HG03432 (cell line): Measurements from ENCODE around the gene PLP1.
A peak's percentile ranks its signal among the peaks of the same experiment; 100 is the strongest.
"Not testable (repeated sequence)": the region's sequence is repeated elsewhere in the genome, so short reads cannot be mapped to it uniquely, and the experiment has no call there.

Source experiments
- ATAC-seq: cut with Tn5 transposase; IDR thresholded peaks from one replicate; pipeline ENCODE4 v1.9.1; 2021; ENCODE audit warnings: mild to moderate bottlenecking, moderate library complexity; ENCODE audit not compliant: unreplicated experiment

The PLP1 gene

DNA sequence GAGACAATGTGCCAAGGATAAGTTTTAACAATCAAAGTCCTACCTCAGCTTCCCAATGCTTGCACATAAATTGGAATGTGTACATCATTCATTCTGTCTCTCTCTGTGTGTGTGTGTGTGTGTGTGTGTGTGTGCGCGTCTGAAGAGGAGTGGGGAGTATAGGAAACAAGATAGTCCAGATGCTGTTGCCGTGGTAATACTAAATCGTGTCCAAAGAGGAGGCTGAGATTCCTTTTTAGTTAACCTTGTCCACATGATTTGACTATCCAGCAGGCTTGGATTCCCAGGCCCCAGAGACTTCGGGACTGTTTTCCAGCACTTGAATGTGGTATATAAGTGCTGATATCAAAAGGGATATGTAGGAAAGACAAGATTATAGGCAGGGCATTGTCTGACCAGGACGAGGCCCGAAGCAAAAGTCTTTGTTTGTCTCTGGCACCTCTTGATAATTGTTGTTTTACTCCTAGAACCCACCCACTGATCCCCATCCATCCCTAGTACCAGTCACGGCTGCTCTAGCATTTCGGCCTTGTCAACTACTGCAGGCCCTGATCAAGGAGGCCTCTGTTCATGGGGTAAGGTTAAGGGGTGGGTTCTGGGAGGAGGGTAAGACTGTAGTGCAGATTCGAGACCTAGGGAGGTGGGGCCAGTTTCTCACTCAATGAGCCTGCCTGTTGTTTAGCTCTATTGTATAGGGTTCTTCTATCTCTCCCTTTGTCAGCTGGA lies 3.9 kb downstream of the PLP1 start:
- no peak for ATAC-seq

DNA sequence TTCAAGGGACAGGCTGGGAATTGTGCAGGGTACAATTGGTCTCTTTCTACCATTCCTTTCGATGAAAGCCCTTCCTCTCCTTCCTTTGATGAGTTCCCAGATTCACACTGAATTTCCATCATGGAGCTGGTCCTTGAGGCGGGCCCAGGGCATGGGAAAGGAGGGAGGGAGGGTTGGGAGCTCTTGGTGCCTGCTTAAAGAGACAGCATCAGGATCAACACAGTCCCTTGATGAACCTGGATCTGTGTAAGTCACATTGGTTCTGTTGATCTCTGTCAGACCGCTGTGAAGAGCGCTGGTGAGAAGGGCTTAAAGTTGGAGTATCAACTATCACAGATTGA lies 4.4 kb downstream of the PLP1 start:
- ATAC-seq, result no peak

DNA sequence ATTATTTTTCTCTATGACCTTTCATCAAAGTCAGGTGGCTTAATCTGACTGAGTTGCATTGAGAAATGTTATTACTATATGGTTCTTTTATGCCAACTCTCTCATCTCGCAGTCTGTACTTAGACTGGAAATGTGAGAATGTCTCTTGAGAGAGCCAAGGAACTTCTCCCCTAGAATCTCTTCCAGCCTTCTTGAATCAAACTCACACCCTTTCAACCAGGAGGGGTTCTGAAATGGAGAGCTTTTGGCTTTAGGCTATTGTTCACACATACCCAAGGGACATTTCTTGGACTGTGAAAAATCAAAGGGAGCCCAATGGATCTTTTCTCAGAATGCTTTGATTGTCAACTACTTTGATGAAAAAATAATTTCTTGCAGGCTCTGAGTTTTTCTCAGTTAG lies 5.1 kb downstream of the PLP1 start:
- ATAC-seq, result no peak

DNA sequence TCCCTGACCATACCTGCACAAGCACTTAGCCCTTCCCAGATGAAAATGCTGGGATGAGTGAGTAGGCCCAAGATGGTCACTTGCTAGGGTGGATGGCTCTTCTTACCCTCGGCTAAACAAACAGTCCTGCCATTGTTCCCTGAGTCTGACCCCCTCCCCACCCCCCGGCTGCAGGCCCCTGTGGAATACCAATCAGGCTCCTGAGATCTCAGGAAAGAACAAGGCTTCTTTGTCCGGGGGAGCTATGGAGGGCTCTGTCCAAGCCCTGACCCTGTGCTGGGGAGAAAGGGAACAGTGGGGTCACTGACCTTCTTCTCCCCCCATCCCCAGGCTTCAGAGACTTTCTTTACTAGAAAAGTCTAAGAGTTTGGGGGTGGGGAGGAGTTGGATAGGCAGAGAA lies 6.0 kb downstream of the PLP1 start:
- ATAC-seq, result no peak

DNA sequence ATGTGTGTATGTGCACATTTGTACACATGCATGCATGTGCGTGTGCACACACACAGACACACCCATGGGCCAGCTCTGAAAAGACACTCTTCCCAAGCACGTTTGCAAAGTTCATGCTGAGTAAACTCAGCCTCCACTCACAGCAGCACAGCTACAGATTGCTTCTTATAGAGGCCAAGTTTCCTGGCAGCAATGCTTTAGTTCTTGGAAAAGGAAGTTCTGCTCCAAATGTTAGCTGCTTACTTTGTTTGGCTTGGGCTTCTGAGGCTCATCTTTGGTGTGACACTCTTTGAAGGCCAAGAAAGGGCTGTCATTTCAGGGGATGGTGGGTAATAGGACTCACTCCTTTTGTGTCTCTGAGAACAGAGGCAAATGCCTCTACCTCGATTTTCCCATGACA lies 6.6 kb downstream of the PLP1 start:
- no peak for ATAC-seq

DNA sequence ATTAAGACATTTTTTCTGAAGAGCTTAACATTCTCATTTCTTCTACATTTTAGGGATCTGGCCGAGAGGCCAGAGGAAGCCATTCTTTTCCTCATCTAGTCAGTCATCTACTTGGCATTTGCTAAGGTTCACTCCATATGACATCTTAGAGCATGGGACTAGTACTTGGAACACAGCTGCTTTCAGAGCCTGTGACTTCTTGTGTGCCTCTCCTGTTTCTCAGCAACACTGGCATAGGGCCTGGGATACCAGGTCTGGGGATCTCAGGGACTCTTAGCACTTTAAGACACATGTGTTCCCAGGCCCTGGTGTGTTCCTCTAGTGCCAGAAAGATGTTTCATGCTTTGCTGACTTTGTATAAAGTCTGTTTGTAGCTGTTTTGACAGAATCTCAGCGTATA lies 7.3 kb downstream of the PLP1 start:
- no peak for ATAC-seq

DNA sequence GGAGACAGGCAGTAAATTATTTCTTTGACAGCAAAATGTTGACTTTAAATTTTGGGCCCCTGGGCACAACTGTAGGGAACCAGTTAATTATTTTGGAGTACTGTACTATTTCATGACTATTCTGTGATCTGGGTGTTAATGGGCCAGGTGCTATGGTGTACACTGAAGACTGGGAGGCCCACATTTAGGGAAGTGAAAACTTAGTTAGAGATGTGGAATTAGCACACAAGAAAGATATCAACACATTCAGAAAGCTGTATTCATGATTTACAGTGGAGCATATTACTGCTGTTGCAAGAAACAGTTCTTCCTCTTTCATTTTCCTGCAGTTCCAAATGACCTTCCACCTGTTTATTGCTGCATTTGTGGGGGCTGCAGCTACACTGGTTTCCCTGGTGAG lies 12.4 kb downstream of the PLP1 start:
- ATAC-seq, result peak; percentile 80

DNA sequence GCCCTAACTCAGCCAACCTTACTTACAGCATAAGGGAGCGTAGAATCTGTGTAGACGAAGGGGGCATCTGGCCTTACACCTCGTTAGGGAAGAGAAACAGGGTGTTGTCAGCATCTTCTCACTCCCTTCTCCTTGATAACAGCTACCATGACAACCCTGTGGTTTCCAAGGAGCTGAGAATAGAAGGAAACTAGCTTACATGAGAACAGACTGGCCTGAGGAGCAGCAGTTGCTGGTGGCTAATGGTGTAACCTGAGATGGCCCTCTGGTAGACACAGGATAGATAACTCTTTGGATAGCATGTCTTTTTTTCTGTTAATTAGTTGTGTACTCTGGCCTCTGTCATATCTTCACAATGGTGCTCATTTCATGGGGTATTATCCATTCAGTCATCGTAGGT lies 14.6 kb downstream of the PLP1 start:
- no peak for ATAC-seq

DNA sequence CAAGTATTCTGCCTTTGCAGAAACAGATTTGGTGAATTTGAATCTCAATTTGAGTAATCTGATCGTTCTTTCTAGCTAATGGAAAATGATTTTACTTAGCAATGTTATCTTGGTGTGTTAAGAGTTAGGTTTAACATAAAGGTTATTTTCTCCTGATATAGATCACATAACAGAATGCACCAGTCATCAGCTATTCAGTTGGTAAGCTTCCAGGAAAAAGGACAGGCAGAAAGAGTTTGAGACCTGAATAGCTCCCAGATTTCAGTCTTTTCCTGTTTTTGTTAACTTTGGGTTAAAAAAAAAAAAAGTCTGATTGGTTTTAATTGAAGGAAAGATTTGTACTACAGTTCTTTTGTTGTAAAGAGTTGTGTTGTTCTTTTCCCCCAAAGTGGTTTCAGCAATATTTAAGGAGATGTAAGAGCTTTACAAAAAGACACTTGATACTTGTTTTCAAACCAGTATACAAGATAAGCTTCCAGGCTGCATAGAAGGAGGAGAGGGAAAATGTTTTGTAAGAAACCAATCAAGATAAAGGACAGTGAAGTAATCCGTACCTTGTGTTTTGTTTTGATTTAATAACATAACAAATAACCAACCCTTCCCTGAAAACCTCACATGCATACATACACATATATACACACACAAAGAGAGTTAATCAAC lies 15.3 kb downstream of the PLP1 start:
- ATAC-seq, result no peak

DNA sequence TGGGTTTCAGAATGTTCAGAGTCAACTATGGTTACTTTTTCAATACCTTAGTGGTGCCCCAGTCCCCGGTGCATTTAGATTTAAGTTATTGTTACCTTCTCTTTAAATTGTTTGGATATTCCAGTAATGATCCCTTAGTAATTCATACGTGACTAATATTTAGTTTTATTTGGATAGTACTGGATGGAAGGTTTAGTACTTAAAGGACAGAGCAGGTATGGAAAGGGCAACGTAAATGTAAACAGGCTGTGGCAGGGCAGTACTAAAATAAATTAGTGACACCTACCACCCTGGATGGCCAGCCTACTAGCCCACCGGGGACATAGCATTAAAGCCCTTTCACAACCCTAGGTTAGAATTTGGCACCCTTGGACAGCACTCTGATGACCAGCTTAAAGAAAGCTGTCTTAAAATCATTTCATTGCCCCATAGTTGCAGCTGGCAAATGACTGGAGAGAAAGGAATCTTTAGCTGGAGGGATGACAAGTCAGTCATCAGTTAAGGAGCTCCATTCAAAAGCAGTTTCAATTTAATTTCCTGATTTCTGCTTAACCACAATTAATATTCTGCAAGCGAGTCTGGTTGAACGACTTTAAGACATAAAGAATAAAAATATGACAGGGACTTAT lies 16.4 kb downstream of the PLP1 start:
- ATAC-seq, result no peak

DNA sequence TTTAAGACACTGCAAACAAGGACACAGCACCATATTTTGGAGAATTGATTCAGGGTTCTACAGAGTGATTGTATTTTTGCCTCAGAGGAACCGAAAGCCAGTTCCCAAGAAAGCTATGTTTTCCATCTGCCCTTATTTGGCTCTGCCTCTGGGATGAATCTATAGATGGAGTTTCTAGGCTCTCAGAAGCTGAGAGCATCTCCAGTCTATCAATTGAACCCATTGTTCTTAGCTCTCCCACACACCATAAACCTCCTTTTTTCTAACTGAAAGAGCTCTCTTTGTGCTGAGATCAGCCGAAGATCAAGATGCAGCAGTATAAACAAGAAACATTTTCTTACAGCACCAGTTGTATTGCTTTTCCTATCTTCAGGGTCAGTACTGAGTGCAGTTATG lies 16.9 kb downstream of the PLP1 start:
- ATAC-seq, result no peak

DNA sequence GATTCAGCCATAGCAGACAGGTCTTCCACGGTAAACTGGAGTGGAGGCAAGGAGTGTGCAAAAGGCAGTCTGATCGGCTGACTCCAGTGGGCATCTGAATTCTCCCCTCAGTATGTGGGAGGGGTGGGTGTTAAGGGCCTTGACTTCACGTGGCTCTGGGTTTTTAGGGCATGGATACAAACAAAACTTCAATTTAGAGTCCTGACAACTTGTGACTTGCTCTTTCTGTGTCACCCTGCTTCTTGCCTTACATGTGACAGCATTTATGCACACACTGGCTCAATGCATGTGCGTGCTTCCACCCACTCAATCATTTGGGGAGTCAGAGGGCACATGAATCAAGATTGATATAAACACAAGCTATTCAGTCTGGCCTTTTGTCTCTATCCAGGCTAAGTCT lies 17.5 kb downstream of the PLP1 start:
- no peak for ATAC-seq

DNA sequence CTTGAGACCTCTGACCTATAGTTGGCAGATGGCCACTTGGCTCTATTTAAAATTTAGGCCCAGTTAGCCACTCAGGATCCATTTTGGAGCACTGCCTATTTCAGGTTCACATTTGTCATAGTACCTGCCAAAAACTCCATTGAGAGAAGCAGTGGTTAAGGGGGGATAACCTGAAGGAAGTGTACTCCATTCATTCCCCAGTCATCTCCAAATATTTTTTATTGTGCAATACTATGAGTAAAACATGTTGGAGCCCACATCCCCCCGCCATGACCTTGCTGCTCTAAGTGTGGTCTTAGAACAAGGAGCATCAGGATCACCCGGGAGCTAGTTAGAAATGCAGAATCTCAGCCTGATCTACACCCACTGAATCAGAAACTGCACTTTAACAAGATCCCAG lies 21.1 kb downstream of the PLP1 start:
- ATAC-seq, result no peak

DNA sequence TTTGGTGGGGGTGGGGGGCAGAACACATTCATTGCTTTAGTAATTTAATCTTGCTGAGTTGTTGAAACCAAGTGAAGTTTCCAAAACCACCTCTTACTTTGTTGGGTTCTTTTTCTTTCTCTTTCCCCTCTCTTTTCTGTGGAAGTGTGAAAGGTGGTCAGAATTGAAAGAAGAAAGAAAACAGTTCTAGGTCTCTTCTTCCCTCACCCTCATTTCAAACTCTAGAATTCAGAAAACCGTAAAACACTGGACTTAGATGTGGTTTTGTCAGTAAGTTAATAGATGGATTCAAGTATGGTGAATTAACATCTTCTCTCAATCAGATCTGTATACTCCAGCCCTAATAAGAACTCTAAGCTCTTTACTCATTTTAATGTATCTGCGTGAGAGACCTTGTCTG lies 23.7 kb downstream of the PLP1 start:
- no peak for ATAC-seq

DNA sequence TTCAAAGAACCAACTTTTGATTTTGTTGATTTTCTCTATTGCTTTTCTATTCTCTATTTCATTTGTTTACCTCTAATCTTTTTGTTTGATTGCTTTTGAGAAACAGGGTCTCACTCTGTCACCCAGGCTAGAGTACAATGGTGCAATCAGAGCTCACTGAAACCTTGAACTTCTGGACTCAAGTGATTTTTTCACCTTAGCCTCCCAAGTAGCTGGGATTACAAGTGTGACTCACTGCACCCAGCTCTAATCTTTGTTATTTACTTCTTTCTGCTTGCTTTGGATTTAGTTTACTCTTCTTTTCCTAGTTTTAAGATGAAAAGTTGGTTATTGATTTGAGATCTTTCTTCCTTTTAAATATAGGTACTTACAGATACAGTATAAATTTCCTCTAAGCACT lies 29.2 kb downstream of the PLP1 start:
- no peak for ATAC-seq

DNA sequence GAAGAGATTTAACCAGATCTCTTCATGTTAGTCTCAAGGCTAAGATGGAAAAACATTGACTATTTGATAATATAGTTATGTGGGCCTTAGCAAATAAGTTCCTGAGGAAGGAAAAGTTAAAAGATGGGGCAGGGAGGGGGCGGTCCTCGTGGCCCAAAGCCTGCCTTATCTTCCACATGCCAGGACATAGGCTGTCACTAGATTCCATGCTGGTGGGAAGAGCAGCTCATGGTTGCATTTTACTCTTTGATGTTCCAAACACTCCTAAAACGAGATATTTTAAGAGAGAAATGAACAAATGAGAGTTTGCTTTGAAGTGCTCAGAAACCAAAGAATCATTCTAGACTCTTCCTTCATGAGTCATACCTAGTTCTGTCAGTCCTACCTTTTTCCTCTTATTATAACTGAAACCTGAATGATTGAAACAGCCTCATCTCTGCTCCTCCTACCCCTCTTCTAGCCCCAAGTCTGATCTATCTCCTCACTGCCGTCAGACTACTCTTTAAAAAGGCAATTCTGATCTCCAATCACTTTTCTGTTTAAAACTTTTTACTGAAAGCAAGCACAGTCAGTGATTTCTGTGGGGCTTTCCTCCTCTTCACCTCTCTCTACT lies 30.3 kb downstream of the PLP1 start:
- ATAC-seq, result no peak

DNA sequence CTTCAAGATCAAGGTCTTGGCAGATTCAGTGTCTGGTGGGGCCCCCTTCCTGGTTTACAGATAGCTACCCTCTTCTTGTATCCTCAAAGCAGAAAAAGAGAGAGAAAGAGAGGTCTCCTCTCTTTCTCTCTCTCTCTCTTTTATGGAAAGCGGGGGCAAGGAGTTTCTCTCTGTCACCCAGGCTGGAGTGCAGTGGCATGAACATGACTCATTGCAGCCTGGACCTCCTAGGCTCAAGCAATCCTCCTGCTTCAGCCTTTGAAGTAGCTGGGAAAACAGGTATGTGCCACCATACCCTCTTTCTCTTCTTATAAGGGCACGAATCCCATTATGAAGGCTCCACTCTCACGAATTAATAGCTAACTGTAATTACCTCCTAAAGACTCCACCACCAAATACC lies 35.2 kb downstream of the PLP1 start:
- no peak for ATAC-seq

DNA sequence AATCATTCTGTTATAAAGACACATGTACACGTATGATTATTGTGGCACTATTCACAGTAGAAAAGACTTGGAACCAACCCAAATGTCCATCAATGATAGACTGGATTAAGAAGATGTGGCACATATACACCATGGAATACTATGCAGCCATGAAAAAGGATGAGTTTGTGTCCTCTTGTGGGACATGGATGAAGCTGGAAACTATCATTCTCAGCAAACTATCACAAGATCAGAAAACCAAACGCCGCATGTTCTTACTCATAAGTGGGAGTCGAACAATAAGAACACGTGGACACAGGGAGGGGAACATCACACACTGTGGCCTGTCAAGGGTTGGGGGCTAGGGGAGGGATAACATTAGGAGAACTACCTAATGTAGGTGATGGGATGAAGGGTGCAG lies 40.5 kb downstream of the PLP1 start:
- not testable (repeated sequence) for ATAC-seq

DNA sequence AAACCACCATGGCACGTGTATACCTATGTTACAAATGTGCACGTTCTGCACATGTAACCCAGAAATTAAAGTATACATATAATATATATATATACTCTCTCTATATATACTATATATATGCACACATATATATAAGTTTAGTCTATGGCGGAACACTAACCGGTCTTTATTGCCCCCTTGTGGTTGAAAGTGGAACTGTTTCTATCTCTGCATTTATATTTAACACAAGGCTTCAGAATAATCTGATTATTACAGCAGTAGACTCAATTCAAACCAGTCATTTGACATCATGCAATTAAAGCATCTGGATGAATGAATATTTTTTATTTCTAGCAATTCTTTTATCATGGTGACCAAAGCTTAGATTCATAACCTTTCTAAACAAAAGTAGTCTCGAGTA lies 40.9 kb downstream of the PLP1 start:
- ATAC-seq, result no peak

DNA sequence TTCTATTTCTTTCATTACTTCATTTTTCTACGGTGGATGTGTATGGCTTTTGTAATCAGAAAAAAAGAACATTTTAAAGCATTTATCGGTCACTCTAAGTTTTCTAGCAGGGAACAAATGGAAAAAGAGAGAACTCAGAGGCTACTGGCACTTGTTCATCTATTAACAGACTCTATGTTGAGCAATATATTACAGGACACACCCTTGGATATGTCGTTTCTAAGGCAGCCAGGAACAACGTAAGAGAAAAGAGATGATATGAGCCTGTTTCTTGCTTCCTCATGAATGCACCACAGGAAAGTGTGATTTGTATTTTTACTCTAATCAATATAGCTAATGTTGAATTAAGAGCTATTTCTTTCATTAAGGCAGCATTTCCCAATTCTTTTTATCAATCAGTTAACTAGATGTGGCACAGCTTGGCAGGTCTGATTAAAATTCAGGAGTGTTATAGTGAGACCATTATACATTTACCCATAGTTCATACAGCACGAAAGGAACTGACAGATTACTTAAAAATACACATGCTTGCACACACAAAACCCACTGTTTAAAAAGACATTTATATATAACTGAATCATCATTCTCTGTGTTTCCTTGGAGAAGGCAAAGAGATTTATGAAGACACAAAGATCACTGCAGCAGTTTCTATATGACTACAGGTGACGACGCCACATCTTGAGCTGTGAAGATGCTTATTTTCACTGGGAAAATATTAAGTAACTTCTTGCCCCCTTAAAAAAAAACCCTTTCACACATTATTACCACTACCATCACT lies 42.4 kb downstream of the PLP1 start:
- ATAC-seq, result no peak

DNA sequence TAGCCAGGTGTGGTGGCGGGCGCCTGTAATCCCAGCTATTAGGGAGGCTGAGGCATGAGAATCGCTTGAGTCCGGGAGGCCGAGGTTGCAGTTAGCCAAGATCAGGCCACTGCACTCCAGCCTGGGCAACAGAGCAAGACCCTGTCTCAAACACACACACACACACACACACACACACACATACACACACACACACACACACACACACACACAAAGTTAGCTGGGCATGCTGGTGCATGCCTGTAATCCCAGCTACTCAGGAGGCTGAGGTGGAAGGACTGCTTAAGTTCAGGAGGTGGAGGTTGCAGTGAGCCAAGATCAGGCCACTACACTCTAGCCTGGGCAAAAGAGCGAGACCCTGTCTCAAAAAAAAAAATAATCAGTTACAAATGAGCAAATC lies 44.2 kb downstream of the PLP1 start:
- ATAC-seq, result not testable (repeated sequence)
